Activated CD4-positive, alpha-beta memory T cell treated with anti-CD3 and anti-CD28 coated beads, Interleukin-2, amount 10 ng/mL, durations not matched to agents 7 days and 5 days (primary cell): ENCODE results near the gene EPX. TPM values are rescaled to one million over a fixed set of nuclear protein-coding genes. Genes with fewer than 3 reads are reported as not detected.
"Not testable (repeated sequence)": the region's sequence is repeated elsewhere in the genome, so short reads cannot be mapped to it uniquely, and the experiment has no call there.

Experiments
- CTCF ChIA-PET: fragments of 350-600 bp; sonication (Branson Sonifier 250); formaldehyde crosslinking; loops from one replicate; lab custom pipeline; 2021; ENCODE audit warnings: antibody characterized with exemption, inconsistent platforms; lab: Charles Lee
- POLR2A ChIA-PET: fragments of 350-600 bp; sonication (Branson Sonifier 250); formaldehyde crosslinking; loops from one replicate; lab custom pipeline; 2021; ENCODE audit warnings: antibody characterized with exemption; lab: Charles Lee
- DNase-seq: peaks from one replicate; pipeline ENCODE4 v3.0.0-alpha.2; 2020
- H3K27ac Mint-ChIP-seq: one replicate; pipeline ENCODE4 v1.8.0; 2021; ENCODE audit warnings: mild to moderate bottlenecking, mixed read lengths
- H3K27me3 Mint-ChIP-seq: one replicate; pipeline ENCODE4 v1.8.0; 2021; ENCODE audit warnings: mixed read lengths
- H3K36me3 Mint-ChIP-seq: one replicate; pipeline ENCODE4 v1.8.0; 2021; ENCODE audit warnings: low read depth, mixed read lengths
- H3K4me1 Mint-ChIP-seq: one replicate; pipeline ENCODE4 v1.8.0; 2021; ENCODE audit warnings: mixed read lengths
- H3K4me3 Mint-ChIP-seq: one replicate; pipeline ENCODE4 v1.8.0; 2021; ENCODE audit warnings: mild to moderate bottlenecking, mixed read lengths
- H3K9me3 Mint-ChIP-seq: one replicate; pipeline ENCODE4 v1.8.0; 2021; ENCODE audit warnings: mixed read lengths
- total RNA-seq, 2 experiments: library from RNA; stranded (reverse); gene quantifications; one replicate each; pipeline ENCODE4 v1.2.3, GENCODE V29; 2021

Gene EPX
- total RNA-seq = not detected

- H3K27me3 Mint-ChIP-seq = peaks cover 9% of the 10 kb centered on the region
- POLR2A ChIA-PET = no interaction called here
- no peak for DNase-seq
- H3K36me3 Mint-ChIP-seq = no peaks in the 10 kb centered on the region
- CTCF ChIA-PET = interaction anchor here (1.7 kb wide), 1 partner anchor 8 kb away, joined by 6 read pairs; no protein-coding TSS in a partner anchor
- no peak within 1 kb of the TSS for H3K4me3 Mint-ChIP-seq
- H3K9me3 Mint-ChIP-seq = no peaks in the 10 kb centered on the region
- H3K27ac Mint-ChIP-seq = no peak within 1 kb of the TSS
- no peaks in the 10 kb centered on the region for H3K4me1 Mint-ChIP-seq
Observed at GRCh38 chr17:58192612-58193011, at the start of gene EPX. TSS of gene EPX (plus strand) at chr17:58192726. CDS start at chr17:58192847, 121 bp downstream.

GRCh38 chr17:58143335-58143734 is 49.2 kb upstream of the EPX start:
- DNase-seq, POLR2A ChIA-PET: not testable (repeated sequence)

GRCh38 chr17:58144801-58145200 is 47.7 kb upstream of the EPX start:
- POLR2A ChIA-PET = no interaction called here
- Mint-ChIP-seq H3K27ac (no peak overlapping the region), H3K9me3 (peaks cover 22% of the 10 kb centered on the region), H3K27me3 (peaks cover 57% of the 10 kb centered on the region), H3K4me3 (no peak overlapping the region), H3K36me3 (peaks cover 26% of the 10 kb centered on the region), H3K4me1 (peaks cover 8% of the 10 kb centered on the region)
- CTCF ChIA-PET = no interaction called here
- no peak for DNase-seq

More at GRCh38 chr17:58143335-58143734, 49.2 kb upstream of the EPX start:
- H3K27me3 Mint-ChIP-seq = peaks cover 51% of the 10 kb centered on the region
- H3K9me3 Mint-ChIP-seq = peaks cover 22% of the 10 kb centered on the region
- H3K27ac Mint-ChIP-seq, CTCF ChIA-PET, H3K4me1 Mint-ChIP-seq, H3K4me3 Mint-ChIP-seq: not testable (repeated sequence)
- H3K36me3 Mint-ChIP-seq = peaks cover 26% of the 10 kb centered on the region

GRCh38 chr17:58147930-58148434 is 44.5 kb upstream of the EPX start, which contains the start of gene OR4D1:
TSS of gene OR4D1 (plus strand) at chr17:58148384. CDS start at chr17:58155154, 6,770 bp downstream.
- Mint-ChIP-seq H3K27ac (no peak within 1 kb of the TSS), H3K27me3 (peaks cover 61% of the 10 kb centered on the region), H3K36me3 (peaks cover 26% of the 10 kb centered on the region), H3K4me1 (peaks cover 21% of the 10 kb centered on the region), H3K9me3 (peaks cover 22% of the 10 kb centered on the region), H3K4me3 (no peak within 1 kb of the TSS)
- POLR2A ChIA-PET = no interaction called here
- no peak for DNase-seq
- CTCF ChIA-PET = no interaction called here

GRCh38 chr17:58148609-58149008 is 43.9 kb upstream of the EPX start:
- H3K4me1 Mint-ChIP-seq = peaks cover 27% of the 10 kb centered on the region
- CTCF ChIA-PET = no interaction called here
- peaks cover 22% of the 10 kb centered on the region for H3K9me3 Mint-ChIP-seq
- DNase-seq = no peak
- POLR2A ChIA-PET = no interaction called here
- peaks cover 61% of the 10 kb centered on the region for H3K27me3 Mint-ChIP-seq
- no peak overlapping the region for H3K4me3 Mint-ChIP-seq
- peaks cover 25% of the 10 kb centered on the region for H3K36me3 Mint-ChIP-seq
- H3K27ac Mint-ChIP-seq = no peak overlapping the region

- Mint-ChIP-seq H3K9me3 (peaks cover 13% of the 10 kb centered on the region), H3K27me3 (peaks cover 48% of the 10 kb centered on the region), H3K36me3 (peaks cover 14% of the 10 kb centered on the region), H3K4me1 (peaks cover 44% of the 10 kb centered on the region), H3K27ac (no peak overlapping the region), H3K4me3 (no peak overlapping the region)
- CTCF ChIA-PET = interaction anchor here (1.0 to 5.4 kb wide), 3 partner anchors 14 to 25 kb away, joined by 3 to 41 read pairs (median 3); no protein-coding TSS in a partner anchor
- POLR2A ChIA-PET = no interaction called here
- DNase-seq = no peak
Observed at GRCh38 chr17:58150394-58150793, 42.1 kb upstream of the EPX start.

GRCh38 chr17:58153046-58153445 is 39.5 kb upstream of the EPX start:
- DNase-seq = peak; percentile 79
- peaks cover 4% of the 10 kb centered on the region for H3K9me3 Mint-ChIP-seq
- peaks cover 8% of the 10 kb centered on the region for H3K36me3 Mint-ChIP-seq
- CTCF ChIA-PET = interaction anchor here (0.6 to 5.4 kb wide), 6 partner anchors 12 to 262 kb away, joined by 3 to 41 read pairs (median 4); no protein-coding TSS in a partner anchor
- POLR2A ChIA-PET = interaction anchor here (0.8 to 3.6 kb wide), 7 partner anchors 9 to 479 kb away, joined by 3 to 23 read pairs (median 4); partner anchors contain the start of gene SRSF1
- H3K27me3 Mint-ChIP-seq = peaks cover 26% of the 10 kb centered on the region
- H3K4me1 Mint-ChIP-seq = peaks cover 58% of the 10 kb centered on the region
- peak overlapping the region; percentile 26 for H3K4me3 Mint-ChIP-seq
- peak overlapping the region; percentile 90 for H3K27ac Mint-ChIP-seq

GRCh38 chr17:58153671-58154070 is 38.9 kb upstream of the EPX start:
- ChIA-PET CTCF (interaction anchor here (0.6 to 5.4 kb wide), 9 partner anchors 12 to 263 kb away, joined by 3 to 41 read pairs (median 4); partner anchors contain the start of genes MKS1 and OR4D2), POLR2A (interaction anchor here (0.8 to 3.6 kb wide), 8 partner anchors 8 to 478 kb away, joined by 3 to 23 read pairs (median 4); partner anchors contain the start of gene SRSF1)
- Mint-ChIP-seq H3K27me3 (peaks cover 20% of the 10 kb centered on the region), H3K9me3 (peaks cover 4% of the 10 kb centered on the region), H3K36me3 (peaks cover 8% of the 10 kb centered on the region), H3K27ac (peak overlapping the region; percentile 90), H3K4me3 (peak overlapping the region; percentile 26), H3K4me1 (peaks cover 62% of the 10 kb centered on the region)
- DNase-seq = no peak

GRCh38 chr17:58156839-58157803 is 35.4 kb upstream of the EPX start:
- Mint-ChIP-seq H3K9me3 (peaks cover 4% of the 10 kb centered on the region), H3K4me3 (peak overlapping the region; percentile 77), H3K36me3 (peaks cover 8% of the 10 kb centered on the region), H3K27ac (peak overlapping the region; percentile 65), H3K4me1 (peaks cover 63% of the 10 kb centered on the region), H3K27me3 (peaks cover 6% of the 10 kb centered on the region)
- POLR2A ChIA-PET = interaction anchor here (0.9 to 2.0 kb wide), 7 partner anchors 10 to 475 kb away, joined by 3 to 14 read pairs (median 4); partner anchors contain the start of genes OR4D2 and SRSF1
- CTCF ChIA-PET = interaction anchor here (1.0 to 1.9 kb wide), 5 partner anchors 8 to 34 kb away, joined by 3 to 6 read pairs (median 4); partner anchors contain the start of gene OR4D2
- peak; percentile 67 for DNase-seq

- ChIA-PET CTCF (interaction anchor here (2.1 kb wide), 1 partner anchor 14 kb away, joined by 8 read pairs; no protein-coding TSS in a partner anchor), POLR2A (interaction anchor here (1.4 to 2.0 kb wide), 2 partner anchors 11 to 473 kb away, joined by 3 to 11 read pairs; no protein-coding TSS in a partner anchor)
- Mint-ChIP-seq H3K27me3 (peaks cover 9% of the 10 kb centered on the region), H3K4me3 (no peak overlapping the region), H3K27ac (no peak overlapping the region), H3K36me3 (peaks cover 8% of the 10 kb centered on the region), H3K9me3 (peaks cover 4% of the 10 kb centered on the region), H3K4me1 (peaks cover 52% of the 10 kb centered on the region)
- no peak for DNase-seq
Observed at GRCh38 chr17:58158181-58158580, 34.3 kb upstream of the EPX start.

- H3K4me1 Mint-ChIP-seq = peaks cover 22% of the 10 kb centered on the region
- no peak overlapping the region for H3K27ac Mint-ChIP-seq
- POLR2A ChIA-PET = interaction anchor here (1.1 kb wide), 1 partner anchor 8 kb away, joined by 4 read pairs; no protein-coding TSS in a partner anchor
- DNase-seq = no peak
- H3K4me3 Mint-ChIP-seq = no peak overlapping the region
- no peaks in the 10 kb centered on the region for H3K36me3 Mint-ChIP-seq
- H3K9me3 Mint-ChIP-seq = no peaks in the 10 kb centered on the region
- CTCF ChIA-PET = interaction anchor here (0.6 kb wide), 1 partner anchor 378 kb away, joined by 3 read pairs; no protein-coding TSS in a partner anchor
- H3K27me3 Mint-ChIP-seq = peaks cover 26% of the 10 kb centered on the region
Observed at GRCh38 chr17:58161566-58161965, 31.0 kb upstream of the EPX start.

- Mint-ChIP-seq H3K27ac (no peak overlapping the region), H3K4me1 (peaks cover 14% of the 10 kb centered on the region), H3K36me3 (no peaks in the 10 kb centered on the region), H3K27me3 (peaks cover 34% of the 10 kb centered on the region), H3K4me3 (no peak overlapping the region), H3K9me3 (no peaks in the 10 kb centered on the region)
- ChIA-PET POLR2A (no interaction called here), CTCF (interaction anchor here (1.2 to 1.4 kb wide), 3 partner anchors 9 to 12 kb away, joined by 3 to 4 read pairs (median 3); no protein-coding TSS in a partner anchor)
- no peak for DNase-seq
Observed at GRCh38 chr17:58165981-58166380, 26.5 kb upstream of the EPX start.
